Astrocyte (in vitro differentiated cells and primary cell): ENCODE measurements around the gene MGST3. TPM values are rescaled to one million over a fixed set of nuclear protein-coding genes. Genes with fewer than 3 reads are reported as not detected.

Source experiments
- DNase-seq: peaks from one replicate; pipeline ENCODE4 v3.0.0-alpha.2; 2010; ENCODE audit warnings: low read depth
- FAIRE-seq: peaks from 2 replicates; lab custom pipeline; 2011; peaks lifted over from hg19 to GRCh38; lab: Jason Lieb, UNC
- H2AFZ ChIP-seq: 2 replicates; pipeline ENCODE4 v1.6.0; 2012; ENCODE audit warnings: low read depth, low read length, inconsistent platforms
- H3K27ac ChIP-seq: 2 replicates; pipeline ENCODE4 v1.5.1; 2011; ENCODE audit warnings: low read depth, low read length, inconsistent platforms
- H3K27me3 ChIP-seq: 2 replicates; pipeline ENCODE4 v1.6.0; 2011; ENCODE audit warnings: low read length, inconsistent platforms; ENCODE audit not compliant: insufficient read depth
- H3K36me3 ChIP-seq: 2 replicates; pipeline ENCODE4 v1.5.1; 2011; ENCODE audit warnings: low read length, inconsistent platforms; ENCODE audit not compliant: insufficient read depth
- H3K4me1 ChIP-seq: 2 replicates; pipeline ENCODE4 v1.5.1; 2011; ENCODE audit warnings: low read length, inconsistent platforms; ENCODE audit not compliant: insufficient read depth
- H3K4me2 ChIP-seq: 2 replicates; pipeline ENCODE4 v1.6.0; 2012; ENCODE audit warnings: low read length, inconsistent platforms
- H3K4me3 ChIP-seq: 2 replicates; pipeline ENCODE4 v1.5.1; 2011; ENCODE audit warnings: low read depth, mild to moderate bottlenecking, low read length, inconsistent platforms; ENCODE audit not compliant: insufficient read depth
- H3K79me2 ChIP-seq: 2 replicates; pipeline ENCODE4 v1.6.0; 2012; ENCODE audit warnings: mild to moderate bottlenecking, low read length, inconsistent platforms; ENCODE audit not compliant: insufficient read depth
- H3K9ac ChIP-seq: 2 replicates; pipeline ENCODE4 v1.6.0; 2012; ENCODE audit warnings: mild to moderate bottlenecking, low read length, inconsistent platforms
- H3K9me3 ChIP-seq: 2 replicates; pipeline ENCODE4 v1.5.1; 2012; ENCODE audit warnings: low read depth, mild to moderate bottlenecking, low read length, inconsistent platforms; ENCODE audit not compliant: insufficient read depth
- H4K20me1 ChIP-seq: 2 replicates; pipeline ENCODE4 v1.6.0; 2012; ENCODE audit warnings: low read length, inconsistent platforms; ENCODE audit not compliant: insufficient read depth
- H3K27ac Mint-ChIP-seq: one replicate; pipeline ENCODE4 v1.8.0; 2021; ENCODE audit warnings: mild to moderate bottlenecking, mixed read lengths; ENCODE audit not compliant: unreplicated experiment
- H3K27me3 Mint-ChIP-seq: one replicate; pipeline ENCODE4 v1.8.0; 2021; ENCODE audit warnings: low read depth, mixed read lengths; ENCODE audit not compliant: unreplicated experiment
- H3K36me3 Mint-ChIP-seq: one replicate; pipeline ENCODE4 v1.8.0; 2021; ENCODE audit warnings: low read depth, mixed read lengths; ENCODE audit not compliant: unreplicated experiment
- H3K4me1 Mint-ChIP-seq: one replicate; pipeline ENCODE4 v1.8.0; 2021; ENCODE audit warnings: low read depth, mixed read lengths; ENCODE audit not compliant: unreplicated experiment
- H3K4me3 Mint-ChIP-seq: one replicate; pipeline ENCODE4 v1.8.0; 2021; ENCODE audit warnings: mild to moderate bottlenecking, moderate library complexity, mixed read lengths; ENCODE audit not compliant: unreplicated experiment
- H3K9me3 Mint-ChIP-seq: one replicate; pipeline ENCODE4 v1.8.0; 2021; ENCODE audit warnings: mild to moderate bottlenecking, mixed read lengths; ENCODE audit not compliant: unreplicated experiment
- CTCF ChIP-seq: IDR thresholded peaks from 2 replicates; pipeline ENCODE4 v1.5.1; 2011; ENCODE audit warnings: low read depth, mild to moderate bottlenecking, inconsistent platforms, low read length, moderate library complexity; ENCODE audit not compliant: insufficient read depth
- EZH2 ChIP-seq: IDR thresholded peaks from 2 replicates; pipeline ENCODE4 v1.6.1; 2012; ENCODE audit warnings: mild to moderate bottlenecking, low read length, inconsistent platforms; ENCODE audit not compliant: insufficient read depth
- total RNA-seq: library from RNA; stranded (reverse); gene quantifications from 2 replicates; pipeline ENCODE4 v1.2.1, GENCODE V29; 2021

The MGST3 gene
- total RNA-seq, 1 donor from 2014 or later: 210 TPM

DNA sequence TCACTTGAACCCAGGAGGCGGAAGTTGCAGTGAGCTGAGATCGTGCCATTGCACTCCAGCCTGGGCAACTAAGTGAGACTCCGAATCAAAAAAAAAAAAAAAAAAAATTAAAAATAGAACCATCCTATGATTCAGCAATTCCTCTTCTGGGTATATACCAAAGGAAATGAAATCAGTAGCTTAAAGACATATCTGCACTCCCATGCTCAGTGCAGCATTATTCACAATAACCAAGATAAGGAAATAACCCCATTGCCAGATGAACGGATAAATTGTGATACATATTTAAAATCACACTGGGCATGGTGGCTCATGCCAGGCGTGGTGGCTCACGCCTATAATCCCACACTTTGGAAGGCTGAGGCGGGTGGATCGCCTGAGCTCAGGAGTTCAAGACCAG, 43.6 kb downstream of the MGST3 start:
- TF ChIP-seq EZH2: no peak
- TF ChIP-seq CTCF: no peak
- no peaks in the 10 kb centered on the region for H3K9me3 Mint-ChIP-seq
- H3K4me3 ChIP-seq: no peak overlapping the region
- no peak overlapping the region for H3K27ac Mint-ChIP-seq
- no peaks in the 10 kb centered on the region for H3K9me3 ChIP-seq
- no peaks in the 10 kb centered on the region for H4K20me1 ChIP-seq
- no peaks in the 10 kb centered on the region for H3K79me2 ChIP-seq
- peaks cover 31% of the 10 kb centered on the region for H3K36me3 Mint-ChIP-seq
- no peak overlapping the region for H3K27ac ChIP-seq
- H3K36me3 ChIP-seq: peaks cover 20% of the 10 kb centered on the region
- no peaks in the 10 kb centered on the region for H3K4me1 ChIP-seq
- no peaks in the 10 kb centered on the region for H3K4me1 Mint-ChIP-seq
- H2AFZ ChIP-seq: no peak overlapping the region
- H3K4me2 ChIP-seq: no peak overlapping the region
- no peak for FAIRE-seq
- H3K27me3 ChIP-seq: no peaks in the 10 kb centered on the region
- H3K27me3 Mint-ChIP-seq: no peaks in the 10 kb centered on the region
- no peak overlapping the region for H3K4me3 Mint-ChIP-seq
- H3K9ac ChIP-seq: no peak overlapping the region
- no peak for DNase-seq

DNA sequence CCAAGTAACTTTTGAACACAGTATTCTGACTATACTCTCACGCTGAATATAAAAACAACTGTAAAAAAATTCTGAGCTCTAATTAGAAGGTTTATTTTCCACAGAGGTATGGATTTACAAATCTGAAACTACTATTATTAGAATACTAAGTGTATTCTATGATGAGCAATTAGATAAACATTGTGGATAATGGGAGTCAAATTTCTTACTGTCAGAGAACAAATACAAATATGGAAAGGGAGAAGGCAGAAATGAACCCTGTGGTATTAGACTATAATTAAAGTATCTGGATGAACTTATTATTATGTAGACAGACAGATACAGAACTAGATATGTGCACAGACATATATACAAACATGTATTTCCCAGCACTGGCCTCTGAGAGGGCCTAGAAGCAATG, 44.8 kb downstream of the MGST3 start:
- H2AFZ ChIP-seq: no peak overlapping the region
- H3K27ac Mint-ChIP-seq: no peak overlapping the region
- H3K27me3 Mint-ChIP-seq: no peaks in the 10 kb centered on the region
- H3K4me2 ChIP-seq: no peak overlapping the region
- H3K36me3 Mint-ChIP-seq: peaks cover 32% of the 10 kb centered on the region
- no peaks in the 10 kb centered on the region for H3K27me3 ChIP-seq
- no peaks in the 10 kb centered on the region for H3K4me1 ChIP-seq
- no peaks in the 10 kb centered on the region for H3K4me1 Mint-ChIP-seq
- no peak overlapping the region for H3K27ac ChIP-seq
- no peaks in the 10 kb centered on the region for H3K9me3 ChIP-seq
- H3K9me3 Mint-ChIP-seq: no peaks in the 10 kb centered on the region
- H4K20me1 ChIP-seq: no peaks in the 10 kb centered on the region
- FAIRE-seq: no peak
- no peak for TF ChIP-seq EZH2
- no peak for TF ChIP-seq CTCF
- no peak overlapping the region for H3K9ac ChIP-seq
- no peak for DNase-seq
- no peak overlapping the region for H3K4me3 ChIP-seq
- H3K4me3 Mint-ChIP-seq: no peak overlapping the region
- H3K36me3 ChIP-seq: peaks cover 23% of the 10 kb centered on the region
- H3K79me2 ChIP-seq: no peaks in the 10 kb centered on the region

GRCh38 chr1:165678509-165678908, 47.5 kb downstream of the MGST3 start:
- H3K4me1 Mint-ChIP-seq: no peaks in the 10 kb centered on the region
- H3K4me1 ChIP-seq: no peaks in the 10 kb centered on the region
- peak; percentile 17 for DNase-seq
- H3K27me3 ChIP-seq: no peaks in the 10 kb centered on the region
- H3K36me3 Mint-ChIP-seq: peaks cover 26% of the 10 kb centered on the region
- peak overlapping the region; percentile 40 for H3K4me2 ChIP-seq
- no peaks in the 10 kb centered on the region for H3K9me3 Mint-ChIP-seq
- no peaks in the 10 kb centered on the region for H3K27me3 Mint-ChIP-seq
- H3K79me2 ChIP-seq: peaks cover 16% of the 10 kb centered on the region
- H3K27ac Mint-ChIP-seq: no peak overlapping the region
- TF ChIP-seq CTCF: no peak
- no peak for TF ChIP-seq EZH2
- H3K36me3 ChIP-seq: peaks cover 36% of the 10 kb centered on the region
- no peak overlapping the region for H3K4me3 ChIP-seq
- H2AFZ ChIP-seq: no peak overlapping the region
- no peak overlapping the region for H3K27ac ChIP-seq
- no peak overlapping the region for H3K4me3 Mint-ChIP-seq
- no peaks in the 10 kb centered on the region for H3K9me3 ChIP-seq
- no peak overlapping the region for H3K9ac ChIP-seq
- no peak for FAIRE-seq
- H4K20me1 ChIP-seq: peaks cover 5% of the 10 kb centered on the region
